ENCODE results near the gene POLR2F. TPM values are rescaled to one million over a fixed set of nuclear protein-coding genes. Genes with fewer than 3 reads are reported as not detected.

Gene POLR2F
- total RNA-seq, 4 donors from 2014 or later = 31.7 to 56.1 (median 46.9) TPM

- intact Hi-C loops (cut with DNase I) = no loop called here
- H3K27ac ChIP-seq = no peak overlapping the region
- H3K36me3 ChIP-seq = peaks cover 21 to 84% (median 34%) of the 10 kb centered on the region in 3 donors
- H3K9me3 ChIP-seq = no peaks in the 10 kb centered on the region
- DNase-seq = no peak
- H3K4me1 ChIP-seq = peaks cover 6 to 20% (median 6%) of the 10 kb centered on the region in 3 donors
- TF ChIP-seq CTCF (IDR thresholded peaks at IDR 0.05) = no peak
- TF ChIP-seq POLR2A (IDR thresholded peaks at IDR 0.05) = no peak
- H3K4me3 ChIP-seq = no peak overlapping the region
- no peaks in the 10 kb centered on the region for H3K27me3 ChIP-seq
- 96% methylated on average over 14 to 18 of the region's 18 CpGs for WGBS, 2 donors
These were observed 5.8 kb downstream of the POLR2F start for GRCh38 chr22:37959231-37959825.

GRCh38 chr22:37961062-37961461 is 7.6 kb downstream of the POLR2F start:
- no peak for DNase-seq
- peaks cover 21 to 93% (median 34%) of the 10 kb centered on the region in 3 donors for H3K36me3 ChIP-seq
- peaks cover 0 to 15% (median 0%) of the 10 kb centered on the region in 3 donors for H3K4me1 ChIP-seq
- WGBS, 2 donors = 100% methylated on average over 3 to 4 of the region's 4 CpGs
- H3K27me3 ChIP-seq = no peaks in the 10 kb centered on the region
- intact Hi-C loops (cut with DNase I) = loop anchor here (10.0 kb wide), 1 partner anchor 136 kb away; the partner anchor contains the start of gene GALR3
- H3K9me3 ChIP-seq = no peaks in the 10 kb centered on the region
- TF ChIP-seq CTCF (IDR thresholded peaks at IDR 0.05) = no peak
- no peak for TF ChIP-seq POLR2A (IDR thresholded peaks at IDR 0.05)
- H3K4me3 ChIP-seq = no peak overlapping the region
- H3K27ac ChIP-seq = no peak overlapping the region

GRCh38 chr22:37965940-37966664 is 12.6 kb downstream of the POLR2F start:
- peaks cover 32 to 81% (median 34%) of the 10 kb centered on the region in 3 donors for H3K36me3 ChIP-seq

GRCh38 chr22:37967147-37967546 is 13.6 kb downstream of the POLR2F start:
- H3K27me3 ChIP-seq = no peaks in the 10 kb centered on the region
- intact Hi-C loops (cut with DNase I) = loop anchor here (10.0 kb wide), 1 partner anchor 142 kb away; the partner anchor contains the start of gene GALR3
- no peak overlapping the region for H3K4me3 ChIP-seq
- peaks cover 0 to 13% (median 0%) of the 10 kb centered on the region in 3 donors for H3K4me1 ChIP-seq
- peaks cover 24 to 70% (median 25%) of the 10 kb centered on the region in 3 donors for H3K36me3 ChIP-seq
- H3K9me3 ChIP-seq = no peaks in the 10 kb centered on the region
- TF ChIP-seq POLR2A (IDR thresholded peaks at IDR 0.05) (no peak), CTCF (IDR thresholded peaks at IDR 0.05) (no peak)
- no peak overlapping the region for H3K27ac ChIP-seq
- DNase-seq = no peak
- WGBS, 2 donors = 44 to 48% methylated on average over 1 of the region's 1 CpG

More at GRCh38 chr22:37965940-37966664, 12.6 kb downstream of the POLR2F start:
- intact Hi-C loops (cut with DNase I) = loop anchor here (10.0 kb wide), 1 partner anchor 141 kb away; the partner anchor contains the start of gene GALR3
- no peak for DNase-seq
- Histone ChIP-seq H3K4me1 (peaks cover 0 to 13% (median 0%) of the 10 kb centered on the region in 3 donors), H3K9me3 (no peaks in the 10 kb centered on the region), H3K27ac (no peak overlapping the region), H3K27me3 (no peaks in the 10 kb centered on the region), H3K4me3 (no peak overlapping the region)
- TF ChIP-seq CTCF (IDR thresholded peaks at IDR 0.05) (no peak), POLR2A (IDR thresholded peaks at IDR 0.05) (no peak)
- WGBS, 2 donors = 61 to 84% methylated on average over 8 to 9 of the region's 9 CpGs

All from esophagus squamous epithelium (tissue), 5 donors.